Tibial artery (tissue), 4 donors: Measurements from ENCODE around the gene FAM174C.

ENCODE experiments used
- DNase-seq, 2 donors: peaks; one replicate each; pipeline ENCODE4 v3.0.0-alpha.2; 2019
- H3K27ac ChIP-seq, 2 donors: fragments of 200-600 bp; sonication (generic) in 1 of 2; 1 replicate in 1 of 2; 2 replicates in 1 of 2; pipeline ENCODE4 v1.5.1; 2018 to 2019; ENCODE audit warnings: mild to moderate bottlenecking in 1 of 2
- H3K27me3 ChIP-seq, 2 donors: fragments of 200-600 bp; sonication (generic) in 1 of 2; one replicate each; pipeline versions ENCODE4 v1.5.1 to v1.6.0; 2016 to 2019
- H3K36me3 ChIP-seq, 3 donors: fragments of 200-600 bp; sonication (generic) in 2 of 3; one replicate each; pipeline ENCODE4 v1.5.1; 2016 to 2019; ENCODE audit warnings: mild to moderate bottlenecking in 2 of 3
- H3K4me1 ChIP-seq, 4 donors: fragments of 200-600 bp; sonication (generic) in 2 of 4; 1 replicate in 3 of 4; 2 replicates in 1 of 4; pipeline ENCODE4 v1.5.1; 2016 to 2019
- H3K4me3 ChIP-seq, 2 donors: fragments of 200-600 bp; sonication (generic) in 1 of 2; 1 replicate in 1 of 2; 2 replicates in 1 of 2; pipeline ENCODE4 v1.5.1; 2018 to 2019; ENCODE audit warnings: mild to moderate bottlenecking in 2 of 2
- H3K9me3 ChIP-seq, 3 donors: fragments of 200-600 bp; sonication (generic) in 1 of 3; one replicate each; pipeline ENCODE4 v1.5.1; 2016 to 2019
- CTCF ChIP-seq, 2 experiments: fragments of 200-600 bp in 1 of 2; fragments of 450-650 bp in 1 of 2; IDR thresholded peaks; one replicate each; pipeline ENCODE4 v1.5.1; 2017 to 2019; ENCODE audit warnings: antibody characterized with exemption in 2 of 2, mild to moderate bottlenecking in 1 of 2, moderate library complexity in 1 of 2
- intact Hi-C: fragments of 100-400 bp; cut with DNase I; formaldehyde crosslinking; loops from one replicate; pipeline ENCODE4 v1.15.0; 2023; ENCODE audit warnings: low total_unique reads

The FAM174C gene

GRCh38 chr19:1307320-1307719 lies 32.0 kb downstream of the FAM174C start:
- no peak for DNase-seq
- no peaks in the 10 kb centered on the region for H3K36me3 ChIP-seq
- H3K27ac ChIP-seq = no peak overlapping the region
- no peak for TF ChIP-seq CTCF (IDR thresholded peaks at IDR 0.05)
- H3K27me3 ChIP-seq = peaks cover 0 to 48% of the 10 kb centered on the region in 2 donors
- intact Hi-C loops = no loop called here
- no peaks in the 10 kb centered on the region for H3K9me3 ChIP-seq
- no peaks in the 10 kb centered on the region for H3K4me1 ChIP-seq
- H3K4me3 ChIP-seq = no peak overlapping the region

- no peak for TF ChIP-seq CTCF (IDR thresholded peaks at IDR 0.05)
- no peaks in the 10 kb centered on the region for H3K9me3 ChIP-seq
- no peak for DNase-seq
- no peaks in the 10 kb centered on the region for H3K4me1 ChIP-seq
- H3K27me3 ChIP-seq = peaks cover 0 to 50% of the 10 kb centered on the region in 2 donors
- H3K4me3 ChIP-seq = no peak overlapping the region
- H3K36me3 ChIP-seq = no peaks in the 10 kb centered on the region
- no peak overlapping the region for H3K27ac ChIP-seq
- intact Hi-C loops = no loop called here
Observed at GRCh38 chr19:1307755-1308303, 32.5 kb downstream of the FAM174C start.

- intact Hi-C loops = no loop called here
- Histone ChIP-seq H3K4me1 (peaks cover 0 to 3% (median 0%) of the 10 kb centered on the region in 4 donors), H3K4me3 (no peak overlapping the region), H3K36me3 (no peaks in the 10 kb centered on the region), H3K9me3 (no peaks in the 10 kb centered on the region), H3K27ac (no peak overlapping the region), H3K27me3 (peaks cover 0 to 58% of the 10 kb centered on the region in 2 donors)
- no peak for DNase-seq
- TF ChIP-seq CTCF (IDR thresholded peaks at IDR 0.05) = no peak
Observed at GRCh38 chr19:1308718-1309117, 33.4 kb downstream of the FAM174C start.

GRCh38 chr19:1309977-1310852 lies 34.9 kb downstream of the FAM174C start:
- Histone ChIP-seq H3K36me3 (no peaks in the 10 kb centered on the region), H3K9me3 (no peaks in the 10 kb centered on the region), H3K27ac (no peak overlapping the region), H3K27me3 (peaks cover 0 to 73% of the 10 kb centered on the region in 2 donors), H3K4me1 (peaks cover 0 to 3% (median 0%) of the 10 kb centered on the region in 4 donors), H3K4me3 (no peak overlapping the region)
- TF ChIP-seq CTCF (IDR thresholded peaks at IDR 0.05) = no peak
- intact Hi-C loops = no loop called here
- DNase-seq = no peak

GRCh38 chr19:1310853-1311180 lies 35.5 kb downstream of the FAM174C start:
- DNase-seq = no peak
- no peak for TF ChIP-seq CTCF (IDR thresholded peaks at IDR 0.05)
- intact Hi-C loops = no loop called here
- peaks cover 0 to 8% (median 4%) of the 10 kb centered on the region in 4 donors for H3K4me1 ChIP-seq
- H3K4me3 ChIP-seq = no peak overlapping the region
- H3K27me3 ChIP-seq = peaks cover 0 to 79% of the 10 kb centered on the region in 2 donors
- H3K36me3 ChIP-seq = no peaks in the 10 kb centered on the region
- no peaks in the 10 kb centered on the region for H3K9me3 ChIP-seq
- H3K27ac ChIP-seq = no peak overlapping the region
